Fibroblast of lung (primary cell): Measurements from ENCODE around the gene APC2.

Source experiments
- CTCF ChIP-seq, 2 donors: IDR thresholded peaks in 1 of 2; conservative IDR thresholded peaks in 1 of 2; 1 replicate in 1 of 2; 2 replicates in 1 of 2; pipeline ENCODE4 v1.5.1; 2011 to 2012; ENCODE audit warnings: low read length in 2 of 2, control low read depth in 1 of 2, inconsistent platforms in 1 of 2, low read depth in 1 of 2, mild to moderate bottlenecking in 1 of 2
- EZH2 ChIP-seq: IDR thresholded peaks from 2 replicates; pipeline ENCODE4 v1.5.1; 2012; ENCODE audit warnings: low read length, control low read depth, mild to moderate bottlenecking; ENCODE audit errors: missing control alignments

DNA sequence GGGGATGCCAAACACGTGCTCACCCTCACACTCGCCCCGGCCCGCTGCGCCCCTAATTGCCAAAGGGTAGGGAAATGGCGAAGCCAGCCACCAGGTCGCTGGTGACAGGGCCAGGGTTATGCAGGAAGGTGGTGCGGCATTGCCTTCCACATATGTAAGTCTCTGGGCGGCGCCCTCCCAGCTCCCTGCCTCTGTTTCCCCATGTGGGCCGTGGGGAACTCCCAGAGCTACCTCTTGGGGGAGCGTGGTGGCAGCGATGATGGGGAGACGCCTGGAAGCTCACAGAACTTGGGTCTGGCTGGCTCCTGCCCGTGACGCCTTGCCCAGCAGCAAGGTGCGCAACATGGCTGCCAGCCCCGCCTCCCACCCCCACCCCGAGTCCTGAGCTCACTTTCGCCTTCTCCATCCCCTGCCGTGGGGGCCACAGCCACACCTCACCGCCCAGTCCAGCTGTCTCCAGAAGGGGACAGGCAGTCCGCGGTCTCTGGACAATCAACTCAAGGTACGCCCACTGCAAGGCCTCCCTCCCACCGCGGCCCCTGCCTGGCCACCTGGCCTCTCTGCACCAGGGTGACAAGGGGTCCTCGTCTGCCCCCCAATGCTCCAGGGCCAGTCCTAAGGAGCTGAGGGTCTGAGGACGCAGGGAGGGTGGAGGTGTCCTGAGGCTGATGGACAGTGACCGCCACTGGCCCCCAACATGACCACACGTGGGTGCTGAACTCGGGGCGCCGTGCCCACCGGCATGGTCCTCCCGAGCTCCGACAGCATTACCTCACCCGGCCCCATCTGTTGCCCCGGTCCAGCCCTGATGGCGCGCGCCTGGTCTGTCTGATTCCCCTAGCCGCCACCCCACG, 22.5 kb downstream of the APC2 start:
- TF ChIP-seq CTCF (conservative IDR thresholded peaks at IDR 0.05 in 1 of 2, IDR thresholded peaks at IDR 0.05 in 1 of 2; ENCODE audit: low read depth in 1 of 2, low read length in 2 of 2) (no peak), EZH2 (peak; percentile 48)
